ENCODE data around the gene SOX5.

Gene SOX5

DNA sequence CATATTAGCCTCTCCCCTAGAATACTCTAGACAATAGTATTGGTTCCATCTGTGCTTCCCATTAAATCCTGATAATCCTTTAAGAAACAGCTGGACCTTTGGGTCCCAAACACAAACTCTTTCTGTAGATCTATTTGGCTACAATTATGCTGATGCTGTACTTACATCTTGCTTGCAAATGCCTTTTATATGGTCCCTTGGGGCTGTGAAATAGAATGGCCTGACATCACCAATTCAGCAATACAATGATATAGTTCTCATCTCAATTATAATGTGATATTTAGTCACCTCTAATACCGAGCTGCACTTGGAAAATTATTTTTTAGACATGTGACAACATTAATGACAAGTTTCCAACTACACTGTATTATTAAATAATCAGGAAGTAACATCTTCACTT lies 261.5 kb downstream of the SOX5 start:
- TF ChIP-seq, protein P1, sequence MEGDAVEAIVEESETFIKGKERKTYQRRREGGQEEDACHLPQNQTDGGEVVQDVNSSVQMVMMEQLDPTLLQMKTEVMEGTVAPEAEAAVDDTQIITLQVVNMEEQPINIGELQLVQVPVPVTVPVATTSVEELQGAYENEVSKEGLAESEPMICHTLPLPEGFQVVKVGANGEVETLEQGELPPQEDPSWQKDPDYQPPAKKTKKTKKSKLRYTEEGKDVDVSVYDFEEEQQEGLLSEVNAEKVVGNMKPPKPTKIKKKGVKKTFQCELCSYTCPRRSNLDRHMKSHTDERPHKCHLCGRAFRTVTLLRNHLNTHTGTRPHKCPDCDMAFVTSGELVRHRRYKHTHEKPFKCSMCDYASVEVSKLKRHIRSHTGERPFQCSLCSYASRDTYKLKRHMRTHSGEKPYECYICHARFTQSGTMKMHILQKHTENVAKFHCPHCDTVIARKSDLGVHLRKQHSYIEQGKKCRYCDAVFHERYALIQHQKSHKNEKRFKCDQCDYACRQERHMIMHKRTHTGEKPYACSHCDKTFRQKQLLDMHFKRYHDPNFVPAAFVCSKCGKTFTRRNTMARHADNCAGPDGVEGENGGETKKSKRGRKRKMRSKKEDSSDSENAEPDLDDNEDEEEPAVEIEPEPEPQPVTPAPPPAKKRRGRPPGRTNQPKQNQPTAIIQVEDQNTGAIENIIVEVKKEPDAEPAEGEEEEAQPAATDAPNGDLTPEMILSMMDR (conservative IDR thresholded peaks at IDR 0.05; ENCODE audit: control insufficient read depth, insufficient read depth, low read depth, low read length), result no peak
- no peak overlapping the region for H3K4me3 ChIP-seq (ENCODE audit: control insufficient read depth, low read depth, low read length)
- no peak for DNase-seq (ENCODE audit: low read depth)

DNA sequence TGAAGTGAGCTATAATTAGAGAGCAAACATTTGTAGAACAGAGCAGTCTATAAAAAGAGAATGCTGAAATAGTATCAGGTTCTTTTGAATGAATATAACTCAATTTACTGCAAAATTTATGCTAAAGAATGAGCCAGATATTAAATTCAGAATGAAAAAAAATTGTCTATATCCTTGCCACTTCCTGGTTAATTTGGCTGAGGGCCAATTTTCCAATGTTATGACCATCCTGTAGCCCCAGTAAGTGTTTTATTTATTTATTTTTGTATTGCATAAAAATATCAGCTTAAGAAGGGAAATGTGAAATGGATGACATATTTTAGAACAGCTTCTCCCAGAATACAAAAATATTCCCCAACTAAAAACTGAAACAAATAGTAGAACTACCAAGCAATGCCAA lies 263.4 kb downstream of the SOX5 start:
- TF ChIP-seq, protein P1 (conservative IDR thresholded peaks at IDR 0.05; ENCODE audit: control insufficient read depth, insufficient read depth, low read depth, low read length), result no peak
- no peak for DNase-seq (ENCODE audit: low read depth)
- no peak overlapping the region for H3K4me3 ChIP-seq (ENCODE audit: control insufficient read depth, low read depth, low read length)

GRCh38 chr12:23684121-23684520 lies 265.3 kb downstream of the SOX5 start:
- H3K4me3 ChIP-seq (ENCODE audit: control insufficient read depth, low read depth, low read length), result no peak overlapping the region
- TF ChIP-seq, protein P1 (conservative IDR thresholded peaks at IDR 0.05; ENCODE audit: control insufficient read depth, insufficient read depth, low read depth, low read length), result no peak
- no peak for DNase-seq (ENCODE audit: low read depth)

GRCh38 chr12:23681237-23681636 lies 268.2 kb downstream of the SOX5 start:
- no peak for DNase-seq (ENCODE audit: low read depth)
- H3K4me3 ChIP-seq (ENCODE audit: control insufficient read depth, low read depth, low read length), result no peak overlapping the region
- TF ChIP-seq, protein P1 (conservative IDR thresholded peaks at IDR 0.05; ENCODE audit: control insufficient read depth, insufficient read depth, low read depth, low read length), result no peak

GRCh38 chr12:23674064-23674463 lies 275.4 kb downstream of the SOX5 start:
- H3K4me3 ChIP-seq (ENCODE audit: control insufficient read depth, low read depth, low read length), result no peak overlapping the region
- no peak for DNase-seq (ENCODE audit: low read depth)
- TF ChIP-seq, protein P1 (conservative IDR thresholded peaks at IDR 0.05; ENCODE audit: control insufficient read depth, insufficient read depth, low read depth, low read length), result no peak

DNA sequence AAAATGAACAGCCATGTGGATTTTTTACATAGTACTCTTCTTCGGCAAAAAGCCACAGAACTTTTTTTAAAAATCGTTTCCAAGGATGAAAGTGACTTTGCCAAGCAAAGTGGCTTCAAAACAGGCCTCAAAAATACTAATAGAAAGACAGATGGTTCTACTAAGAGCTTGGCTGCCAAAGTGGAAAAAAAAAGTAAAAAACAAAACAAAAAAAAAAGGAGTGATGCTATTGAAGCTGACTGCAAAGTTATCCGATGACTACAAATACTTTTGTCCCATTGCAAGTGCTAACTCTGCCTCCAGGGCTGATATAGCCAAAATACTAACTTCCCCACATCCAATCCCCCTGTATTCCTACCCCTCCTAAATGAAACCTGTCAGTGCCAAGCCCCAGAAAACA lies 277.6 kb downstream of the SOX5 start:
- H3K4me3 ChIP-seq (ENCODE audit: control insufficient read depth, low read depth, low read length), result no peak overlapping the region
- DNase-seq (ENCODE audit: low read depth), result no peak
- TF ChIP-seq, protein P1 (conservative IDR thresholded peaks at IDR 0.05; ENCODE audit: control insufficient read depth, insufficient read depth, low read depth, low read length), result no peak

DNA sequence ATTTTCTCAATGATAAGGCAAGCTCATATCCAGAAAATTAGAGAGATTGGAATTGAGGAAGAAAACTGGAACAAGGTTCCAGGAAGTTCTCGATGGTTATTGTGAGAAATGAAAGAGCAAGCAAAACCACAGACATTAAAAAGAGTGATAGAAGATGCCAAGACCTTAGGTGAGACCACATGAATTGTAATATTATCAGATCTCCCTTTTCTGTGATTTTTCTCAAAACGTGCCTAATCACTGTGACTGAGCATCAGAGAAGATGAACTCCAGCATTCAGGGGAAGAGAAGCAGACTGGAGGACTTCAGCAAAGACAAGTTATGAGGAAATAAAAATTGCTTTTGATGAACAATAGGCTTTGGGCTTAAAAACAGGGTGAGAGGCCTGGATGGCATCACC lies 278.8 kb downstream of the SOX5 start:
- TF ChIP-seq, protein P1 (conservative IDR thresholded peaks at IDR 0.05; ENCODE audit: control insufficient read depth, insufficient read depth, low read depth, low read length), result no peak
- H3K4me3 ChIP-seq (ENCODE audit: control insufficient read depth, low read depth, low read length), result no peak overlapping the region
- DNase-seq (ENCODE audit: low read depth), result no peak

Measured in fibroblast of mammary gland (primary cell).